ENCODE measurements around the gene OR2A14.
A peak's percentile ranks its signal among the peaks of the same experiment; 100 is the strongest.
"Not testable (repeated sequence)": the region's sequence is repeated elsewhere in the genome, so short reads cannot be mapped to it uniquely, and the experiment has no call there.

The OR2A14 gene

GRCh38 chr7:144122876-144123275, at the start of gene OR2A14:
OR2A14 (plus strand) TSS chr7:144123176; CDS start chr7:144129113, 5,937 bp downstream.
- no peak for DNase-seq

GRCh38 chr7:144074374-144074773, 48.6 kb upstream of the OR2A14 start:
- no peak for DNase-seq

- DNase-seq, result no peak
Observed at GRCh38 chr7:144085978-144086377, 37.0 kb upstream of the OR2A14 start, which contains the start of gene OR2A12. OR2A12 (plus strand) TSS chr7:144086278; CDS start chr7:144095108, 8,830 bp downstream.

- no peak for DNase-seq
Observed at GRCh38 chr7:144086730-144087129, 36.2 kb upstream of the OR2A14 start.

- no peak for DNase-seq
Observed at GRCh38 chr7:144087230-144087629, 35.7 kb upstream of the OR2A14 start.

GRCh38 chr7:144090667-144091066, 32.3 kb upstream of the OR2A14 start:
- DNase-seq, result no peak

- DNase-seq, result no peak
Observed at GRCh38 chr7:144098776-144099175, 24.2 kb upstream of the OR2A14 start.

- no peak for DNase-seq
Observed at GRCh38 chr7:144100607-144101006, 22.4 kb upstream of the OR2A14 start.

- no peak for DNase-seq
Observed at GRCh38 chr7:144102041-144102440, 20.9 kb upstream of the OR2A14 start.

- DNase-seq, result no peak
Observed at GRCh38 chr7:144105211-144105610, 17.8 kb upstream of the OR2A14 start.

GRCh38 chr7:144109283-144109682, 13.7 kb upstream of the OR2A14 start, which contains the start of gene OR2A2:
OR2A2 (plus strand) TSS chr7:144109583; CDS start chr7:144109583, 0 bp downstream.
- DNase-seq, result no peak

- no peak for DNase-seq
Observed at GRCh38 chr7:144110272-144110671, 12.7 kb upstream of the OR2A14 start.

- DNase-seq, result no peak
Observed at GRCh38 chr7:144113651-144114050, 9.3 kb upstream of the OR2A14 start.

GRCh38 chr7:144118341-144118740, 4.6 kb upstream of the OR2A14 start:
- DNase-seq, result no peak

- DNase-seq, result peak; percentile 78 to 93 (median 87)
Observed at GRCh38 chr7:144127714-144128334, 4.8 kb downstream of the OR2A14 start.

- DNase-seq, result not testable (repeated sequence)
Observed at GRCh38 chr7:144129601-144130000, 6.6 kb downstream of the OR2A14 start.

GRCh38 chr7:144130730-144131129, 7.8 kb downstream of the OR2A14 start:
- no peak for DNase-seq

GRCh38 chr7:144132262-144132661, 9.3 kb downstream of the OR2A14 start:
- no peak for DNase-seq

- peak in 1 of 3 donors; percentile 4 for DNase-seq
Observed at GRCh38 chr7:144133307-144133706, 10.3 kb downstream of the OR2A14 start.

GRCh38 chr7:144134116-144134515, 11.1 kb downstream of the OR2A14 start:
- DNase-seq, result no peak

- DNase-seq, result no peak
Observed at GRCh38 chr7:144137501-144137900, 14.5 kb downstream of the OR2A14 start.

- no peak for DNase-seq
Observed at GRCh38 chr7:144142187-144142586, 19.2 kb downstream of the OR2A14 start.

- DNase-seq, result peak in 1 of 3 donors; percentile 7
Observed at GRCh38 chr7:144144426-144144825, 21.4 kb downstream of the OR2A14 start.

GRCh38 chr7:144148224-144148827, 25.4 kb downstream of the OR2A14 start:
- no peak for DNase-seq

GRCh38 chr7:144158861-144159260, 35.9 kb downstream of the OR2A14 start:
- no peak for DNase-seq
